Panc1 (cell line): ENCODE data around the gene COX8A.

ENCODE experiments used
- POLR2AphosphoS5 ChIP-seq: IDR thresholded peaks from 2 replicates; pipeline ENCODE4 v1.6.1; 2012; ENCODE audit warnings: mild to moderate bottlenecking, low read depth, low read length, moderate library complexity
- SIN3A ChIP-seq: IDR thresholded peaks from 2 replicates; pipeline ENCODE4 v1.6.1; 2012; ENCODE audit warnings: low read depth, mild to moderate bottlenecking, low read length, moderate library complexity, borderline replicate concordance; ENCODE audit not compliant: insufficient read depth
- TF ChIP-seq, protein P1 (sequence below): fragments of 450-650 bp; IDR thresholded peaks from 2 replicates; pipeline ENCODE4 v1.5.1; 2017; ENCODE audit warnings: mild to moderate bottlenecking

DNA sequence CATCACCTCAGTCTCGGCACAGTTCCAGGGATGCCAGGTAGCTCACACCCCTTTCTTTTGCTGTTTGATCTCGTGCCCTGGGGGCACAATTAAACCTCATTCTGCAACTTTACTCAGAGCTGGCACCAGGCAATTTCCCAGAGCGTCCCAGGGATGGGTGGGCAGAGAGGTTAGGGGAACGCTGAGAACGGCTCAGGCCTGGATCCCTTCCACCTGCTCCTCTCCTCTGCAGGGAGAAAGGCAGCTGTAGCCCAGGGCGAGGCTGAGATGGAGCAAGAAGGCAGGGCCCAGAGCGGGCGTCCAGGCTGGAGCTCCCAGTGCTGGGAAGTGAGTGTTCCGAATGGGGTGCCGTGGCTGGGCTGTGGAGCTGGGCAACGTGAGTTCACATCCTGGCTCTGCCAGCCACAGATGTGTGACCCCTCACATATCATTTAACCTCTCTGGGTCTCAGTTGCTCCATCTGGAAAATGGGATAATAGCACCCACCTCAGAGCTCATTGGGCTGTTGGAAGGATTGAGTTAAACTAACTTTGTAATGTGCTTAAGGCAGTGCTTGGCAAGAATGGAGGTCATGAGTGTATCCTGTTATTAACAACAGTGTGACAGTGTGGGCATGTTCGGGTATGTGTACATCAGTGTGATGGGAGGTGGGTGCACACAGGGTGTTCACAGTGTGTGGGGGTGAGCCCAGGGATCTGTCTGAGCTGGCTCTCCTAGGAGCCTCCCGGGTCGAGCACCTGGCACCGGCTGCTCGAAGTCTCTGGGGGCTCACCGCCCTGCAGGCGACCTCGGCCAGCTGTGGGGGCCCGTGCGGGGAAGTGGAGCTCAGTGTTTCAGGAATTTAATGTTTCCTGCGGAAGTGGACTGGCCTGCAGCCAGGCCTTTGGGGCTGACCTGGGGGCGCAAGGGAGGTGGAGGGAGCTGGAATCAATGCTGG is 27.3 kb downstream of the COX8A start:
- TF ChIP-seq, protein P1, sequence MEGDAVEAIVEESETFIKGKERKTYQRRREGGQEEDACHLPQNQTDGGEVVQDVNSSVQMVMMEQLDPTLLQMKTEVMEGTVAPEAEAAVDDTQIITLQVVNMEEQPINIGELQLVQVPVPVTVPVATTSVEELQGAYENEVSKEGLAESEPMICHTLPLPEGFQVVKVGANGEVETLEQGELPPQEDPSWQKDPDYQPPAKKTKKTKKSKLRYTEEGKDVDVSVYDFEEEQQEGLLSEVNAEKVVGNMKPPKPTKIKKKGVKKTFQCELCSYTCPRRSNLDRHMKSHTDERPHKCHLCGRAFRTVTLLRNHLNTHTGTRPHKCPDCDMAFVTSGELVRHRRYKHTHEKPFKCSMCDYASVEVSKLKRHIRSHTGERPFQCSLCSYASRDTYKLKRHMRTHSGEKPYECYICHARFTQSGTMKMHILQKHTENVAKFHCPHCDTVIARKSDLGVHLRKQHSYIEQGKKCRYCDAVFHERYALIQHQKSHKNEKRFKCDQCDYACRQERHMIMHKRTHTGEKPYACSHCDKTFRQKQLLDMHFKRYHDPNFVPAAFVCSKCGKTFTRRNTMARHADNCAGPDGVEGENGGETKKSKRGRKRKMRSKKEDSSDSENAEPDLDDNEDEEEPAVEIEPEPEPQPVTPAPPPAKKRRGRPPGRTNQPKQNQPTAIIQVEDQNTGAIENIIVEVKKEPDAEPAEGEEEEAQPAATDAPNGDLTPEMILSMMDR, result no peak
- TF ChIP-seq POLR2AphosphoS5, result no peak; the same call in 1 of the 2 replicates
- TF ChIP-seq SIN3A, result no peak
